Activated naive CD8-positive, alpha-beta T cell treated with anti-CD3 and anti-CD28 coated beads for 36 hours (primary cell): ENCODE results near the gene KMT5C. TPM values are rescaled to one million over a fixed set of nuclear protein-coding genes. Genes with fewer than 3 reads are reported as not detected.
"Not testable (repeated sequence)": the region's sequence is repeated elsewhere in the genome, so short reads cannot be mapped to it uniquely, and the experiment has no call there.

Experiments used
- DNase-seq: peaks from one replicate; pipeline ENCODE4 v3.0.0; 2021
- H3K27ac Mint-ChIP-seq: one replicate; pipeline ENCODE4 v1.8.0; 2022; ENCODE audit warnings: mild to moderate bottlenecking, moderate library complexity, mixed read lengths
- H3K27me3 Mint-ChIP-seq: one replicate; pipeline ENCODE4 v1.8.0; 2022; ENCODE audit warnings: mild to moderate bottlenecking, mixed read lengths
- H3K36me3 Mint-ChIP-seq: one replicate; pipeline ENCODE4 v1.8.0; 2021; ENCODE audit warnings: mild to moderate bottlenecking, mixed read lengths
- H3K4me1 Mint-ChIP-seq: one replicate; pipeline ENCODE4 v1.8.0; 2021; ENCODE audit warnings: mixed read lengths
- H3K4me3 Mint-ChIP-seq: one replicate; pipeline ENCODE4 v1.8.0; 2022; ENCODE audit warnings: mild to moderate bottlenecking, moderate library complexity, mixed read lengths
- H3K9me3 Mint-ChIP-seq: one replicate; pipeline ENCODE4 v1.8.0; 2022; ENCODE audit warnings: mixed read lengths
- total RNA-seq, 2 experiments: library from RNA; stranded (reverse); gene quantifications; one replicate each; pipeline ENCODE4 v1.2.3, GENCODE V29; 2021

Gene KMT5C
- total RNA-seq, 2 experiments from 2014 or later, result 14.9 to 15.4 TPM

DNA sequence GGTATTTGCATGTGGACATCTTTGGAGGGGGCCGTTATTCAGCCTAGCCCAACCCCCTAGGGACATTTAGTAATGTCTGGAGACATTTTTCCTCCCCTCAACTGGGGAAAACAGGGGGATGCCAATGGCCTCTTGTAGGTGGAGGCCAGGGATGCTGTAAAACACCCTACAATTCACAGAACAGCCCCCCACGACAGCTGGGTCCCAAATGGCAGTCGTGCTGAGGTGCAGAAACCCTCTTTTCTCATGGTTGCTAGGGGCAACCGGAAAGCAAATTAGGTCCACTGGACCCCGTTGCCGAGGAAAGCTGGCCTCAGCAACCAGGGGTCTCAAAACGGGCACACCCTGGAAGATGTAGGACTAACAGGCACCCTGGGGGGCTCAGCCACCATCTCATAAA, 29.2 kb upstream of the KMT5C start:
- Mint-ChIP-seq H3K27ac (no peak overlapping the region), H3K9me3 (no peaks in the 10 kb centered on the region), H3K27me3 (no peaks in the 10 kb centered on the region), H3K36me3 (peaks cover 2% of the 10 kb centered on the region), H3K4me1 (no peaks in the 10 kb centered on the region), H3K4me3 (no peak overlapping the region)
- DNase-seq, result no peak

DNA sequence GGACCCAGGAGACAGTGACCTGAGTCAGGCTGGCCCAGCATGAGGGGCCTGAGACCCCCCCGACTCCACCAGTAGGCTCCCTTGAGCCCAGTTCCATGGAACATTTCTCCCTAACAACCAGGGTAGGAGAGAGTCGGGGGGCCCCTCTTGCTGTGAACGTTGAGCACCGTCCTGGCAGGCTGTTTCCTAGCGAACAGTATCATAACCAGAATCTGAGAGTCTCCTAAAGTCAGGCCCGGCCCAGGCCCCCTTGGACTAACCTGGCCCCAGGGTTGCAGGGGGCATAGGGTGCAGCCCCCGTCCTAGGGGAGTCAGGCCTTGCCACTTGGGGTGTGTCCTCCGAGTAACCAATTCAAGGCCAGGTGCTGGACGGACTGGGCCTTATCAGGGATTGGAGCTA, 28.3 kb upstream of the KMT5C start:
- Mint-ChIP-seq H3K36me3 (no peaks in the 10 kb centered on the region), H3K9me3 (no peaks in the 10 kb centered on the region), H3K27ac (no peak overlapping the region)

DNA sequence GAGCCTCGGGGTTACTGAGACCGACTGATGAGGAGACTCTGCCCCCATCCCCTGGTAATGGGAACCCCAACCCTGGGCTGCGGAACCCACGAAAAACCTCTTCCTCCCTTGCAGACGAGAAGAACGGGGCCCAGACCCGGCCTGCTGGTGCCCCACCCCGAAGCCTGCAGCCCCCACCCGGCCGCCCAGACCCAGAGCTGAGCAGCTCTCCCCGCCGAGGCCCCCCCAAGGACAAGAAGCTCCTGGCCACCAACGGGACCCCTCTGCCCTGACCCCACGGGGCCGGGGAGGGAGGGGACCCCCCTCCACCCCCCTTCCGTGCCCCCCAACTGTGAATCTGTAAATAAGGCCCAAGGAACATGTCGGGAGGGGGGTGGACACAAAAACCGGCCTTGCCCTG, 27.9 kb upstream of the KMT5C start:
- H3K27ac Mint-ChIP-seq, result no peak overlapping the region
- no peaks in the 10 kb centered on the region for H3K4me1 Mint-ChIP-seq
- H3K36me3 Mint-ChIP-seq, result no peaks in the 10 kb centered on the region
- no peaks in the 10 kb centered on the region for H3K9me3 Mint-ChIP-seq
- no peak for DNase-seq
- H3K4me3 Mint-ChIP-seq, result no peak overlapping the region
- no peaks in the 10 kb centered on the region for H3K27me3 Mint-ChIP-seq

More for the DNA sequence above, 28.3 kb upstream of the KMT5C start:
- H3K4me3 Mint-ChIP-seq, result no peak overlapping the region
- H3K27me3 Mint-ChIP-seq, result no peaks in the 10 kb centered on the region
- no peak for DNase-seq
- no peaks in the 10 kb centered on the region for H3K4me1 Mint-ChIP-seq

DNA sequence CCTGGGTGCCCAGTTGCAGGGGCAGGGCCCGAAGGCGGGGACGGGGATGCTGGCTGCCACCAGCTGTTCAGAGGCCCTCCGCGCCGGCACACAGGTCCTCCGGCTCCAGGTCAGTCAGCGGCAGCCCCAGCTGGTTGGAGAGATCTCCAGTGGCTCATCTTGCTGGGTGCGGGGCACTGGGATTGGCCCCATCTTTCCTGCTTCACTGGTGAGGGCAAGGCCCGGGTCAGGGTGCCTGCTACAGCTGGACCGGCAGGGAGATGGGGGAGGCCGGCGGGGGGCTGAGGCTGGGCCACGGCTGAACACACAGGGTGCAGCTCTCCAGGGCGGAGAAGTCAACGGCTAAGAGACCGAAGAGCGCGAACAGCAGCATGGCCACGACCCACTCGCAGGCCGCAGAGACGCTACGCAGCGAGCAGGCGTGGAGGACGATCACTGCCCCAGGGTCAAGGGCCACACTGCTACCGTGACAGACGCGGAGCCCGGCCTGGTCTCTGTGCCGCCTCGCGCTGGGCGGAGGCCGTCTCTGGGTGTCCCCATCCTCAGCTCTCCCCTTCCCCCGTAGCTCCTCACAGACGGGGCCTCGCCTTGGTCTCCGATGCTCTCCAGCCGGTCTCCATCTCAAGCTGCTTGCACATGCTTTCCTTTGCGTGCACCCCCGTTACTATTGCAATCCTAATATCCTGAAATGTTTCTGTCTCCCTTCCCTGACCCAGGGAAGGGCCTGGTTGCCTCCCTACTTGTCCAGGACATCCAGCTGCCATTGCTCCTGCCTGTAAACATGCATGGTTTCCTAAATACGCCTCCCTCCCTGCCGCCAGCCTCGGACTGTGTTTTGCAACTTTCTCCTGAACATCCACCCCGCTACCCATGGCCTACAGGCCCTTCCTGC, 26.8 kb upstream of the KMT5C start:
- Mint-ChIP-seq H3K27ac (no peak overlapping the region), H3K36me3 (no peaks in the 10 kb centered on the region), H3K27me3 (no peaks in the 10 kb centered on the region), H3K9me3 (no peaks in the 10 kb centered on the region), H3K4me1 (no peaks in the 10 kb centered on the region), H3K4me3 (no peak overlapping the region)
- no peak for DNase-seq

DNA sequence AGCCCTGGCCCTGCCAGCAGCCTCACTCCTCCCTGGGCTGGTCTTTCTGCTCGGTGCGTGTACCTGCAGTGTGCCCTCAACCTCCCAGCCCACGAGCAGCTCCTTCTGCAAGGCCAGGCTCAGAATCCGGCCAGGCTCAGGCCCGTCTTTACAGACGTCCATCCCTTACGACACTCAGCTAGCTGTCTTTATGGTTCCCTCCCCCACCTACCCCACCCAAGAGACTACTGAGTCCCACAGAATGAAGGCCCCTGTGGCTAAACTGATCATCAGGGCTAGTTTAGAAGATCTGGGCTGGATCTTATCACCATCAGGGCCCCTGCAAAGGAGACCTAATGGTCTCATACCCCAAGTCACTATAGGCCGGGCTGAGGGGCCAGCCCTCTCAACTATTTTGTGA, 25.3 kb upstream of the KMT5C start:
- no peaks in the 10 kb centered on the region for H3K36me3 Mint-ChIP-seq
- H3K27ac Mint-ChIP-seq, result no peak overlapping the region
- H3K27me3 Mint-ChIP-seq, result no peaks in the 10 kb centered on the region
- no peaks in the 10 kb centered on the region for H3K4me1 Mint-ChIP-seq
- no peak for DNase-seq
- H3K9me3 Mint-ChIP-seq, result no peaks in the 10 kb centered on the region
- no peak overlapping the region for H3K4me3 Mint-ChIP-seq

DNA sequence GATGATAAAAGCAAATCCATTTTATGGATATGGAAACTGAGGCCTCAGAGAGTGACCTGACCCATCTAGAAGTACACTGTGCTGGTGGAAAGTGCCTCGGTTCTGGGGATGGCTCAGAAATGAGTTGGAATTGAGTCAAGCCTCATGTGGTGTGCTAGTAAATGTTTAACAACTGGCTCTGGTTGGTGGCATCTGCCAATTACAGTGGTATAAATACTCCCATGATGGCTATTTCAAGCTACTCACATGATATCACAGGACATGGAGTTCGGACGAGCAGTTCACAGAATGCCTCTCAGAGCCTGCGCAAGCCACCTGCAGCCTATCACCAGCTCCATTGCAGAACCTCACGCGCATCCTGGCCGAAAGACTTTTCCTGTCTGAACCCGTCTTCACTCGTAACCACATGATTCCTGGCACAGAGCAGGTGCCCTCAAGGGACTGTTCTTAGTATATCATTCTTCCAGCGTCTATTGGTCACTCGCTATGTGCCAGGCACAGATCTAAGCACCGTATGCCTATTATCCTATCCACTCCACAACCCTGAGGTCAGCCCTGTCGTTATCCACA, 23.6 kb upstream of the KMT5C start:
- Mint-ChIP-seq H3K36me3 (no peaks in the 10 kb centered on the region), H3K9me3 (no peaks in the 10 kb centered on the region), H3K27ac (no peak overlapping the region), H3K27me3 (no peaks in the 10 kb centered on the region), H3K4me1 (no peaks in the 10 kb centered on the region), H3K4me3 (no peak overlapping the region)
- DNase-seq, result no peak

DNA sequence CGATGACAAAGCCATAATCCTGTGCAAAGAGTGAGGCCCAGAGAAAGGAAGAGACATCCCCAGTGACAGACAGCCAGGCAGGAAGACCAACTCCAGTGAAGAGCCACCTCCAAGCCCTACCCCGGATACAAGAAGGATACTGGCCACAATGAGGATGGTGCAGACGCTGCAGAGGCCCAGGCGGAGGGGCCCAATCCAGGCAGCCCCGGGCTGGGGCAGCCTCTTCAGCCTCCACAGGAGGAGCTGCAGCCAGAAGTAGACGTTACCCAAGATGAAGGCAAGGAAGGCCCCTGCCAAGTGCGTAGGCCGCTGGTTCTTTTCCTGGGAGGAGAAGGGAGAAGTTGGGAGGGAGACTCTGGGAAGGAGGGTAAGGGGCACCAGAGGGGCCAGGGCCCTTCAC, 23.0 kb upstream of the KMT5C start:
- Mint-ChIP-seq H3K9me3 (no peaks in the 10 kb centered on the region), H3K27ac (no peak overlapping the region), H3K36me3 (no peaks in the 10 kb centered on the region), H3K4me3 (no peak overlapping the region), H3K4me1 (no peaks in the 10 kb centered on the region), H3K27me3 (no peaks in the 10 kb centered on the region)
- no peak for DNase-seq

DNA sequence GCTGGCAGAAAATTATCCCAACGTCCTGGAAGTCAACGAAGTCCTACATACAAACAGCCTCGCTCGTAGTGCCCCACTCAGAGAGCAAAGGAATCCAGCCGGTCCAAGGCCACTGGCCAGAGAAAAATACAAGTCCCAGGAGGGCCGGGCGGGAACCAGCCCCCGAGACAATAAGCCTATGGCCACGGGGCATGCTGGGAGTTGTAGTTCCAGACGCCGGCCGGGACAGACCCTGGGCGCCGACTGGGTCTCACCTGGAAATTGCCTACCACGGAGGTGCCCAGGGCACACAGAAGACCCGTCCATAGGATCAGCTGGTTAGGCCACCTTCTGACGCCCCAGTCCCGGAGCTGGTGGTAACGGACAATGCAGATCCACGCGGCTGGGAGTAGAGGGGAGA, 19.9 kb upstream of the KMT5C start:
- Mint-ChIP-seq H3K4me1 (no peaks in the 10 kb centered on the region), H3K36me3 (no peaks in the 10 kb centered on the region), H3K27me3 (peaks cover 11% of the 10 kb centered on the region), H3K27ac (no peak overlapping the region), H3K4me3 (no peak overlapping the region), H3K9me3 (no peaks in the 10 kb centered on the region)
- DNase-seq, result no peak

DNA sequence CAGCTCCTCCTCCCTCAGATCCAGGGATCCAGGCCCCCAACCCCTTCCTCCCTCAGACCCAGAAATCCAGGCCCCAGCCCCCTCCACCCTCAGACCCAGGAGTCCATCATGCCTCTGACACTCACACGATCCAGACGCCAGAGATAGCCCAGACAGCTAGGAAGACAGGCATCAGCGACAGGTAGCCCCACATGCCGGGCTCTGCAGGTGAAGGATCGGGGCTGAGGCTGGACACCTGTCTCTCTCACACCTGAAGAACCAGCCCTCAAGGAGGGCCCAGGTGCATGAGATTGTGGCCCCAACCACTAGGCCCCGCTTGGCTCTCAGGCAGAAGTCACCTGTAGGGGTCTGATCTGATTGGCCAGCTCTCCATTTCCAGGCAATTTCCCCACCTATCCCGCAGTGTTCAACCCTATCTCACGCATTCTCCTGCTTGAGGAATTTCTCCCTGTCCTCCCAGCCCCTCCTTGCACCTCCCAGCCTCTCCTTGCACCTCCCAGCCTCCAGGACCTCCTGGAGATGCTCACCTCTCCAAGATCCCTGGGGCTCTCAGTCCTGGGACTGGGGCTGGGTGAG, 18.7 kb upstream of the KMT5C start:
- H3K4me1 Mint-ChIP-seq, result no peaks in the 10 kb centered on the region
- no peak overlapping the region for H3K27ac Mint-ChIP-seq
- no peak for DNase-seq
- H3K27me3 Mint-ChIP-seq, result peaks cover 14% of the 10 kb centered on the region
- H3K4me3 Mint-ChIP-seq, result no peak overlapping the region
- H3K9me3 Mint-ChIP-seq, result no peaks in the 10 kb centered on the region
- no peaks in the 10 kb centered on the region for H3K36me3 Mint-ChIP-seq

DNA sequence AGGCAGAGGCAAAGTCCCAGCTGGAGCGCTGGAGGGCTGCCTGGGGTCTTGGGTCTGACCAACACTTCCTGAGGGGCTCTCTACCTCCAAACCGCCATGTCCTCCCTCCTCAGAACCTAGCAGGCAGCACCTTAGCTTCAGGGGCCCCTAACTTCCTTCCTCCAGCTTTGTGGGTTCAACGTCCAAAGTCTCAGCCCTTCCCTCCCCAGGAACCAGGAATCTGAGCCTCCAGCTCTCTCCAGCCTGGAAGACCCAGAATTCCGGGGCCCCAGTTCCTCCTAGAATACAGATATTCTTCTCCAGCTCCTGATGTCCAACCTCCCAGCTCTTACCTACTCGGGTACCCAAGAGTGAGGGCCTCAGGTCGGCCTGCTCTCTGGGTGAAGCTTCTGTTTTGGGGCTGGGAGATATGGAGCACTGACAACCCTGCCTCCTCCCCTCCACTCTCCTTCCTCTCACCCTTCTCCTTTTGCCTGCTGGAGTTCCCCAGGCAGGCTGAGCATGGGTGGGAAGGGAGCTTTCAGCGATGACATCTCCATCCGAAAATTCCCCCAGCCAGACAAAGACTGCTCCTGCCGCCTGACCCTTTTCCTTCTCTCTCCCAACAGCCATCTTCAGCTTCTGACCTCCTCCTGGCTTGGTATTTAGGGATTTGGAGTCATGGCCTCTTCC, 18.1 kb upstream of the KMT5C start:
- H3K27me3 Mint-ChIP-seq, result peaks cover 14% of the 10 kb centered on the region

DNA sequence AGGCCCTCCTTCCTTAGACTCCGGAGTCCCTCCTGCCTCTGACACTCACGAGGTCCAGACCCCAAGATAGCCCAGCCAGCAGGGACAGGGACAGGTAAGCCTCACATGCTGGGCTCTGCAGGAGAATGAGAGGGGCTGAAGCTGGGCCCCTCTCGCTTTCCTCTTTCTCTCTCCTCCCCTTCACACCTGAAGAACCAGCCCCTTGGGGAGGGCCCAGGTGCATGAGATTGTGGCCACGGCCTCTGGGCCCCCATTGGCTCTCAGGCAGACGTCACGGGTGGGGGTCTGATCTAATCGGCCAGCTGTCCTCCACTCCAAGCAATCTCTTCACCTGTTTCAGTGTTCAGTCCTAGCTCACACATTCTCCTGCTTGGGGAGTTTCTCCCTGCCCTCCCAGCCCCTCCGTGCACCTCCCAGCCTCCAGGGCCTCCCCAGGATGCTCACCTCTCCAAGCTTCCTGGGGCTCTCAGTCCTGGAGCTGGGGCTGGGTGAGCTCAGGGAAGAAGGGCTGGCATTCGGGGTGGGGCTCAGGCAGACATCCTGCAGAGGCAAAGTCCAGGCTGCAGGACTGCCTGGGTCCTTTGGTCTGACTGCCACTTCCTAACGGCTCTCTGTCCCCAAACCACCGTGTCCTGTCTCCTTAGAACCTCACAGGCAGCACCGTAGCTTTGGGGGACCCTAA, 17.3 kb upstream of the KMT5C start:
- Mint-ChIP-seq H3K4me3 (no peak overlapping the region), H3K27me3 (peaks cover 14% of the 10 kb centered on the region), H3K4me1 (no peaks in the 10 kb centered on the region), H3K27ac (no peak overlapping the region), H3K9me3 (no peaks in the 10 kb centered on the region), H3K36me3 (no peaks in the 10 kb centered on the region)
- DNase-seq, result no peak

More for the DNA sequence above, 18.1 kb upstream of the KMT5C start:
- H3K36me3 Mint-ChIP-seq, result no peaks in the 10 kb centered on the region
- no peak for DNase-seq
- no peaks in the 10 kb centered on the region for H3K4me1 Mint-ChIP-seq
- H3K4me3 Mint-ChIP-seq, result no peak overlapping the region
- no peaks in the 10 kb centered on the region for H3K9me3 Mint-ChIP-seq
- no peak overlapping the region for H3K27ac Mint-ChIP-seq

DNA sequence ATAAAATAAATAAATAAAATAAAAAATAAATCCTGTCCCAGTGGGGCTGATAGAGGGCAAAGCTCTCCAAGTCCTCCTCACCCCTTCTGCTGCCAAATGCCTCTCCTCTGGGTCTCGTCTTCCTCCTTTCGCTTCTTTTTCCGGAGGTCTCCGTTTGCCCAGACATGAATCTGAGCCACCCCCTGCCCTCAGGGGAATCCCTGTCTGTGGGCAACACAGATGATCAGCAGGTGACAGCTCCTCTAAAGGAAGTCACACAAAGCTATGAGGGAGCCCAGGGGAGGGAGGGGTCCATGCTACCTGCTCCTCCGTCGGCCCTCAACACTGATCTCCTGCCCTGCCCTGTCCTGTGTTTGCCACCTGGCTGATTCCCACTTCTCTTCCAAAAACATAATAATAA, 15.0 kb upstream of the KMT5C start:
- Mint-ChIP-seq H3K36me3 (no peaks in the 10 kb centered on the region), H3K9me3 (no peaks in the 10 kb centered on the region), H3K4me3 (no peak overlapping the region), H3K27me3 (peaks cover 14% of the 10 kb centered on the region), H3K27ac (no peak overlapping the region), H3K4me1 (no peaks in the 10 kb centered on the region)
- no peak for DNase-seq

DNA sequence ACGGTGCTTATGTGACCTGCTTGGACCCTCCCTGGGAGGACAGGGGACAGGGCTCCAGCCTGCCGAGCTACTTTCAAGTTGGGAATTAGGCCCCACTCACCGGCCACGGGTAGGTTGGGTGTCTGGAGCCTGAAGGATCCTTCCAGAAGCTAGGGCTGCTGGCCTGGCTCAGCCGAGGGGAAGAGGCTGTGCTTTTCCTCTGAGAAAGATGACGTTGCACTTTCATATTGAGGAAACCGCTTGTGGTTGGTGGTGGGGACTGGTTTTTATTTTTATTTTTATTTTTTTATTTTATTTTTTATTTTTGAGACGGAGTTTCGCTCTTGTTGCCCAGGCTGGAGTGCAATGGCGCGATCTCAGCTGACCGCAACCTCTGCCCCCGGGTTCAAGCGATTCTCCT, 14.5 kb upstream of the KMT5C start, which contains the start of gene TMEM150B:
Gene TMEM150B, minus strand, starts transcription at position 170 of the 400 bp plus-strand sequence. CDS start 4,305 bp downstream, outside the sequence.
- Mint-ChIP-seq H3K9me3 (no peaks in the 10 kb centered on the region), H3K27ac (no peak within 1 kb of the TSS), H3K36me3 (no peaks in the 10 kb centered on the region), H3K4me1 (no peaks in the 10 kb centered on the region), H3K4me3 (peak within 1 kb of the TSS; percentile 10), H3K27me3 (peaks cover 18% of the 10 kb centered on the region)
- DNase-seq, result no peak

DNA sequence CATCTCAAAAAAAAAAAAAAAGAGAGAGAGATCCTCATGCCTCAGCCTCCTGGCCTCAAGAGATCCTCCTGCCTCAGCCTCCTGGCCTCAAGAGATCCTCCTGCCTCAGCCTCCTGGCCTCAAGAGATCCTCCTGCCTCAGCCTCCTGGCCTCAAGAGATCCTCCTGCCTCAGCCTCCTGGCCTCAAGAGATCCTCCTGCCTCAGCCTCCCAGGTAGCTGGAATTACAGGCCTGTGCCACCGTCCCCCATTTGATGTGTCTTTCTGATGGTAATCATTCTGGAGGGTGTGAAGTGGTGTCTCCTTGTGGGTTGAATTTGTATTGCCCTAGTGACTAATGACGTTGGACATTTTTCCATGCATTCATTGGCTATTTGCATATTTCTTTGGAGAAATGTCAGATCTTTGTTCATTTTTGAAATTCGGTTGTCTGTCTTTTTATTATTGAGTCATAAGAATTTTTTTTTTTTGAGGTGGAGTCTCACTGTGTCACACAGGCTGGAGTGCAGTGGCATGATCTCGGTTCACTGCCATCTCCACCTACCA, 10.8 kb upstream of the KMT5C start:
- not testable (repeated sequence) for DNase-seq, H3K9me3 Mint-ChIP-seq, H3K27ac Mint-ChIP-seq, H3K4me3 Mint-ChIP-seq, H3K4me1 Mint-ChIP-seq, H3K36me3 Mint-ChIP-seq
- H3K27me3 Mint-ChIP-seq, result peaks cover 18% of the 10 kb centered on the region
